GM21447 (cell line): ENCODE results near the gene RPL38.

ENCODE experiments used
- ATAC-seq: cut with Tn5 transposase; IDR thresholded peaks from one replicate; pipeline ENCODE4 v1.9.1; 2021; ENCODE audit not compliant: unreplicated experiment

RPL38 gene

DNA sequence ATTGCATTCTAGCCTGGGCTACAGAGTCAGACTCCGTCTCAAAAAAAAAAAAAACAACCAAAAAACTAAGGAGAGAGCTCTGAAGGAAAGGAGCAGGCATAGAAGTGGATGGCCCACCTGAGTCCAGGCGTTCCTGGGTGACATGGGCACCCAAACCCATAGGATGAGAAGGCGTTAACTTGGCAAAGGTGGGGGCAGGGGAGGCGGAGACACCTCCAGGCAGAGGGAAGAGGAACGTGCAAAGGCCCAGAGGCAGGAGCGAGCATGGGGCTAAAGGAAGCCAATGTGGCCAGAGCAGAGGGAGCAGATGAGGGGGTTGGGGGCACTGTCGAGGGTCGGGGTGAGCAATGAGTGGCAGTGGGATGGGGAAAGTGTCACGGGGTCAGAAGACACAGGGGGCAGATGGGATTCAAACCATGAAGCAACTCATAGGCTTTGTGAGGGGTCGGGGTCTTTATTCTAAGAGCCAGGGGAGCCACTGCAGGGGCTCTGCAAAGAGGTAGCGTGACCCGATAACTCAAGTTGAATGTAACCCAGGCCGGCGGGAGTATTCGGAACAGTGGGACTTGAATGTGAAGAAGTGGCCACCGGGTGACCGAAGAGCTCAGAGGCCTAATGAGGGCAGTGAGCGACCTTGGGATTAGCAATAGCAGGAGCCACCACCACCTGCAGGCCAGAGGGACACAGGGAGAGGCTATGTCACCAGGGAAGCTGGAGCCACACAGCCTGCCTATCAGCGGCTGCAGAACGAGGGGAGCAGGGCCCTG is 21.7 kb downstream of the RPL38 start:
- no peak for ATAC-seq

- no peak for ATAC-seq
These were observed 22.8 kb downstream of the RPL38 start for GRCh38 chr17:74226252-74226651.

DNA sequence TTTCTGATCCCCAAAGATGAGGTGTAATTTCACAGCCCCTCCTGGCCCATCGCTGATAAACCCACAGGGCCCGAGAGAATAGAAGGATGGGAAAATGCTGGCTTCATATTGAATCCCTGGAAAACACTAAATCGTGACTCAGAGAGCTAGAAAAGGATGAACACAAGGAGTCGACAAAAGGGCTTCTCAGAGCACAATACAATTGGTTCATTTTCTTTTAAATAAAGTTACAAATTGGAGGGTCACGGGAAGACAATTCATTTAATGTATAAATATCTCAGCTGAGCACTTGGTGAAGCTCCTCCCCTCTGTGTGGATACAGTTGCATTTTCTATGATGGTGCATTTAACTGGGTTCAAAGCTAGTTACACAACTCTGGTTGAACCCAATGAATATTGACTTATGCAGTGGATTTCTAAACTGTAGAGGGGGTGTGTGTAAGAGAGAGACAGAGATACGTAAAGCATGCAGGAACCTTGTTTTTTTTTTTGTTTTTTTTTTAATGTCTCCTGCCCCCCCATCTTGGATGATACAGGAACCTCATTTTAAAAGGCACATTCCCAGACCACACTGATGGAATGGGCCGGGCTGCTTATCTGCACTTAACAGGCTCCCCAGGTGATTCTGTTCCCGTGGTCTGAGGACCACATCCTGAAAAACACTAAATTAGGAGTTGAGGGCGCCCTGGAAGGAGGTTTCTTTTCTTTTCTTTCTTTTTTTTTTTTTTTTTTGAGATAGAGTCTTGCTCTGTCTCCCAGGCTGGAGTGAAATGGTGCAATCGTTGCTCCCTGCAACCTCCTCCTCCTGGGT is 24.0 kb downstream of the RPL38 start:
- no peak for ATAC-seq

GRCh38 chr17:74228306-74228978 is 25.0 kb downstream of the RPL38 start:
- no peak for ATAC-seq

GRCh38 chr17:74230896-74231295 is 27.4 kb downstream of the RPL38 start:
- ATAC-seq: no peak

GRCh38 chr17:74231928-74232907 is 28.7 kb downstream of the RPL38 start:
- ATAC-seq: no peak

GRCh38 chr17:74233937-74234336 is 30.5 kb downstream of the RPL38 start:
- no peak for ATAC-seq

GRCh38 chr17:74234486-74234885 is 31.0 kb downstream of the RPL38 start:
- no peak for ATAC-seq

DNA sequence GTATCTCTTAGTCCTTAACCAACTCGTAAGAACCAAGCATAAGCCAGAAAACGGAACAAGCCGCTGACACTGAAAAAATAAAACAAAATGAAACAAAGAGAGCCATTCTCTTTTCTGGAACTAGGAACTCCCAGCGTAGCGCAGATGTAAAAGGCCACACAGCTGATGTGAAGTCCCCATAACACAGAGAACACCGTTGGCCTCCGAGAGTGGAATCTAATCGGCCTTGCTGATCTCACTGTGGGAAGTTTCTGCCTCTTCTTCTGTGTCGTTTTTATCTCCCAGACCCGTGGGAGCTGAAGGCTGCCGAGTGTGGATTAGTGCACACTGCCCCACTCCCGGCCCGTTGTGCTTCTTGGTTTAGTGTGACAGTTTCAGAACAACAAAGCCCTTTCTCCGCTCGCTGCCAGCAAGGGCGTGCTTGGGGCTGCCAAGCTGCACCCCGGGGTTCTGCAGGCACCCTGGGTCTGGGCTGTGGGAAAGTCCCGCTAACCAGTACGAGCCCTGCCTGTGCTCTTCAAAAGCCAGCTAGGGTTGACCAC is 31.6 kb downstream of the RPL38 start:
- no peak for ATAC-seq

DNA sequence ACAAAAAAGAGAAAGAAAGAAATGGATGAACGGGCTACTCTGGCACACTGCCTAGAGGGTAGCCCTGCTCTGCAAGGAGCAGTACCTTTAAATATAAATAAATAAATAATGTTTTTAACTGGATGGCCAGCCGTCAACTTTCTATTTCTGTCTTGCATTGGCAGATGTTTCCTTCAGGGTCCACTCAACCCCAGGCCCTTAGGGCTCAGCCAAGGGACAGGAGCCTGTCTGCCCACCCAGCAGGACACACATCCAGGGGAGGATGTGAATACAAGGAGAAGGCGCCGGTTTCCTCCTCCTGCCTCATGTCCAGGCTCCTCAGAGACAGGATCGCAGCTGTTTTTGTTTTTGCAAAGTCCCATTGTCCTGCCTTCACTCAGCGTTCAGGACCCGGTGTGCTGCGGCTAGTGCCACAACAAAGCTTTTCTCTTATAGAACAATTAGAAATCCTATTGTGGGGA is 32.5 kb downstream of the RPL38 start:
- ATAC-seq: no peak

DNA sequence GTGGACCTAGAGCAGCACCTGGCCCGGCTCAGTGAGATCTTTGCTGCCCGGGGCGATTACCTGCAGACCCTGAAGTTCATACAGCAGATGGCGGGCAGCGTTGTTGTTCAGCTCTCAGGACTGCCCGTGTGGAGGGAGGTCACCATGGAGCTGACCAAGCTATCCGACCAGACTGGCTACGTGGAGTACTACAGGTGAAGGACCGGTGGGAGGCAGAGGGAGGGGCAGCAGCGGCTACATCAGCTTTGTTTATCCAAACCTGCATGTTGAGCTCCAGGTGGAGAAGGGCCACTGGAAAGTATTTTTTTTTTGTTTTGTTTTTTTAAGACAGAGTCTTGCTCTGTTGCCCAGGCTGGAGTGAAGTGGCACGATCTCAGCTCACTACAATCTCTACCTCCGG is 33.8 kb downstream of the RPL38 start:
- no peak for ATAC-seq

GRCh38 chr17:74239172-74239571 is 35.7 kb downstream of the RPL38 start:
- ATAC-seq: no peak

DNA sequence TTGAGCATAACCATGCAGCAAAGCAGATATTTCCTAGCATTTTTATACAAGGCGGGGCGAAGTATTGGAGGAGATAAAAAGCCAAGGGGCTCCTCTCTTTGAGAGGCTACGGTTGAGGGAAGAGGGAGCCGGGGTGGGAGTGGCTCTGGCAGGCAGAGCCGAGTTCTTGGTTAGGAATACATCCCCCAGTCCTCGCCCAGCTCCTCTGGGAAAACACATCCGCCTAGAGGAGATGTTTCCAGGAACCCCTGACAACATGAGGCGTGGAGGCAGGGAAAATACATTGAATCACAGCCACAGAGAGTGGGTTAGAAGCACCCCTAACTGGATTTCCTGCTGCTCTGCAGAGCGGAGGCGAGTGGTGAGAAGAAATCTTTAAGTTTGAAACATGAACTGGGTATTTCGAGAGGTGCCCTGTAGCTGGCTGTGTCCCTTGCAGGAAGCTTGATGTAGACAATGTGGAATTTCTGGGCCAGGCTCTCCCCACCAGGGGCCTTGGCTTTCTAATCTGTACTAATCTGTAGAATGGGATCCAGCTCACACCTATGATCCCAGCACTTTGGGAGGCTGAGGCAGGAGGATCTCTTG is 37.2 kb downstream of the RPL38 start:
- ATAC-seq: no peak

DNA sequence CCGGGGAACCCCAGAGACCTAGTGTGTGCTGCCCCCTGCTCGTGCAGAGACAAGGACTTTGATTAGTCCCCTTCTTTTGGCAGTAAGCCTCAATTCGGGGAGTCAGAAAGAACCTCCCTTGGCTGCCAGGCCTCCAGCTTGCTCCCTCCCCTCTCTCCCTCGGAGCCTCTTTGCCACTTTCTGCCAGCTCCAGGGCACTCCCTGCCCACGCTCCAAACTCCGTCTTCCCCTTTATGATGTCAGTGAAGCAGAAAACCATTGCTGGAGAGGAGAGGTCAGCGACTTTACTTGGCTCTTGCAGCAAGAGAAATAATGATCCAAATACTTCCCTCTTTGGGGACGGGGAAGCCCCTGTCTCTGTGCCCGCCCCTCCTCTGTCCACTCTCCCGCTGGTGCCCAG is 38.0 kb downstream of the RPL38 start:
- ATAC-seq: no peak

DNA sequence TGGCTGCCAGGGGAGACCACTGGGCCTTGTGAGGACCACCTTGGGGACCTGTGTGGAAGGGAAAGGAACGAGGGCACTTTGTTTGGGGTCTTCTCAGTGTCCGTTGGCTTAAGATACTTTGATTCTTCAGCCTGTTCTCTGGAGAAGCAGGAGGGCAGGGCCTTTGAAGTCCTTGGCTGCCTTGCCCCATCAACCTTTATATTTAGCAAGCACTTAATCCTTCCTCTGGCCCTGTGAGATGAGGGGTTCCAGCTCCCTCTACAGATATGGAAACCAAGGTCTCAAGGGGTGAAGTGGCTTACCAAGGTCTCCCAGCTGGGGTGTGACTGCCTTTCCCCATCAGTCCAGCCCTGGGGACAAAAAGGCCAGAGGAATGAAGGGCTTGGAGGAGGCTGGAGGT is 38.4 kb downstream of the RPL38 start:
- ATAC-seq: no peak

GRCh38 chr17:74243013-74243755 is 39.7 kb downstream of the RPL38 start:
- ATAC-seq: no peak

DNA sequence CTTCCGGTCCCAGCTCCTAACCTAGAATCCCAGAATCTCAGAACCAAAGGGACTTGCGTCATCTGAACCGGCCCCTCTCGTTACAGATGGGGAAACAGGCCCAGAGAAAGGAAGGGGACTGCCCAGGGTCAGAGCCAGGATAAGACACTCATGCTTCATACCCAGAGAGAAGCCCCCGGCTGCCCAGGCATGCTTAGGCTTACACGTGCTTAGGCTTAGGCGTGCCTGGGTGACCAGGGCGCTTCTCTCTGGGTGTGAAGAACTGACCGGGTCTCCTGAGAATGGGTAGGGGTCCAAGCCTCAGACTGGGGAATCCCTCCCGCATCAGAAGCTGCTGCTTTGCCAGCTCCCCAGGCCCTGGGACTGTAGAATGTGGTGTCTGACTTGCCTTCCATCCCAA is 40.6 kb downstream of the RPL38 start:
- ATAC-seq: no peak

GRCh38 chr17:74244548-74244947 is 41.1 kb downstream of the RPL38 start:
- no peak for ATAC-seq

- no peak for ATAC-seq
These were observed 41.8 kb downstream of the RPL38 start for GRCh38 chr17:74245145-74245831.
